ENCODE results near the gene WDR7.

The WDR7 gene

DNA sequence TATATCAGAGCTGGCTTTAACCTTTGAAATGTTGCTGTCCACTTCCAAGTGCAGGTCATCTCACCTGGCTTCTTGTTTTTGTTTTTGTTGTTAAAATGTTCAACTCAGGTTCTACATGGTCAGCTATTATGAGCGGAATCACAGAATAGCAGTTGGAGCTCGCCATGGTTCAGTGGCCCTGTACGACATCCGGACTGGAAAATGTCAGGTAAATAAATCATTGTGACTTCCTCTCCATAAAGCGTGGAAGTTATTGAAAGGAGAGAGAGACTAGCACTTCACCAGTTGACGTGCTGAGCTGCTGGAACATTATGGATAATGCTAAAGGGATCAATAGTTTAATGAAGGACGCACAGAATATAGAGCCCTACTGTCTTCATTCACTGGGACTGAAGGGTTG lies 311.2 kb downstream of the WDR7 start:
- DNase-seq (ENCODE audit: low read depth) = no peak
- H3K4me3 ChIP-seq (ENCODE audit: low read depth, low read length) = no peak overlapping the region

- no peak overlapping the region for H3K4me3 ChIP-seq (ENCODE audit: low read depth, low read length)
- DNase-seq (ENCODE audit: low read depth) = no peak
Observed at GRCh38 chr18:56967035-56967434, 315.9 kb downstream of the WDR7 start.

GRCh38 chr18:56973487-56973886 lies 322.3 kb downstream of the WDR7 start:
- no peak for DNase-seq (ENCODE audit: low read depth)
- H3K4me3 ChIP-seq (ENCODE audit: low read depth, low read length) = no peak overlapping the region

GRCh38 chr18:56974141-56974540 lies 323.0 kb downstream of the WDR7 start:
- no peak for DNase-seq (ENCODE audit: low read depth)
- no peak overlapping the region for H3K4me3 ChIP-seq (ENCODE audit: low read depth, low read length)

DNA sequence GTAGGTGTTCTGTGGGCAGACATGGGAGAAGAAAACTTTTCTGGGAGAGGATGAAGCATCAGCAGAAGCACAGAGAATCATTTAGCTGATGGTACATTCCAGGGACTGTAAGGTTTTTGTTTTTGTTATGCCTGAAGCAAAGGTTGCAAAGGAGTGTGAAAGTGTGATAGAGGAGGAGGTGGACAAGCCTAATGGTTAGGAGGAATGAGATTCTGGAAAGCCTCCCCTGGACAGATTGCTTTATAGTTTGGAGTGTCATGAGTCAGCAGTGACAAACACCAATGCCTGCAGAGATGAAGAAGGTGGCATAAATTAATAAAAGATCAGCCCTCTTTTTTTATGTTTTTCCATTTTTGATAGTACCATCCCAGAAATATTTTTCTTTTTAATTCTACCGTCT lies 324.1 kb downstream of the WDR7 start:
- no peak for DNase-seq (ENCODE audit: low read depth)
- H3K4me3 ChIP-seq (ENCODE audit: low read depth, low read length) = no peak overlapping the region

- DNase-seq (ENCODE audit: low read depth) = no peak
- H3K4me3 ChIP-seq (ENCODE audit: low read depth, low read length) = no peak overlapping the region
Observed at GRCh38 chr18:56977309-56977708, 326.1 kb downstream of the WDR7 start.

- no peak for DNase-seq (ENCODE audit: low read depth)
- no peak overlapping the region for H3K4me3 ChIP-seq (ENCODE audit: low read depth, low read length)
Observed at GRCh38 chr18:56977771-56978170, 326.6 kb downstream of the WDR7 start.

DNA sequence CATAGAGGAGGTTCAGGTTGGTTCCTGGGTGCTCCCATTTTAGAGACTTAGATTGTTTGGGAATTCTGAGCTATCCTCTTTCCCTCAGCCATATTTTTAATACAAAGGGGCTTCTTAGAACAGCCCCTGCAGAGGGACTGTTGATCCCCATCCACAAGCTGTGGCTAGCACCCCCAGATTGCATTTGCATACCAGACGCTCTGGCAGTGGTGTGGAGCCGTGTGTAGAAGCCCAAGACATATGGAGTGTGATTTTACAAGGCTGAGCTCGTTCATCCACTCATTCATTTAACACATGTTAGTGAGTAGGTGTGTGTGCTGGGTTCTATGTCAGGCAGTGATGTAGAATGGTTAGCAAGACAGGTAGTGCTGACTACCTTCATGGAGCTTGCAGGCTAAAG lies 329.0 kb downstream of the WDR7 start:
- no peak for DNase-seq (ENCODE audit: low read depth)

GRCh38 chr18:56982766-56983165 lies 331.6 kb downstream of the WDR7 start:
- no peak overlapping the region for H3K4me3 ChIP-seq (ENCODE audit: low read depth, low read length)
- no peak for DNase-seq (ENCODE audit: low read depth)

More for the DNA sequence above, 329.0 kb downstream of the WDR7 start:
- no peak overlapping the region for H3K4me3 ChIP-seq (ENCODE audit: low read depth, low read length)

- no peak for DNase-seq (ENCODE audit: low read depth)
- no peak overlapping the region for H3K4me3 ChIP-seq (ENCODE audit: low read depth, low read length)
Observed at GRCh38 chr18:56983275-56983992, 332.3 kb downstream of the WDR7 start.

DNA sequence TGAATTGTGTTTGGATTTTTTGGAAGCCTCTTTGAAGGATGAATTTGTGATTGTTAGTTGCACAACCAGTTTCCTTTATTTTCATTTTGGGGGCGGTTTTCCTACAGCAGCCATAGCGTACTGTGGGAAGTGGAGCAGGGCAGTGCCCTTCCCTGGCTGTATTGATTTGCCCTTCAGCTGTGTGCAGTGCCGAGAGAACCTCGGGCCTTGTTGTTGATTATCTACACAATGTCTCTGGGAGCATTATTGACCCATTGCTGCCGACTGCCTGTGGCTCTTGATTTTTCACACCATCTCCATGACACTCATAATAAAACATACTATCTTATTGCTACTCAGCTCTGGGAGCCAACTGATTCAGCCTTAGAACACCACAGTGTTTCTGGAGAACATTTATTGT lies 333.6 kb downstream of the WDR7 start:
- DNase-seq (ENCODE audit: low read depth) = no peak
- H3K4me3 ChIP-seq (ENCODE audit: low read depth, low read length) = no peak overlapping the region

GRCh38 chr18:56986829-56987228 lies 335.7 kb downstream of the WDR7 start:
- no peak for DNase-seq (ENCODE audit: low read depth)
- no peak overlapping the region for H3K4me3 ChIP-seq (ENCODE audit: low read depth, low read length)

GRCh38 chr18:56987236-56987635 lies 336.1 kb downstream of the WDR7 start:
- no peak overlapping the region for H3K4me3 ChIP-seq (ENCODE audit: low read depth, low read length)
- DNase-seq (ENCODE audit: low read depth) = no peak

DNA sequence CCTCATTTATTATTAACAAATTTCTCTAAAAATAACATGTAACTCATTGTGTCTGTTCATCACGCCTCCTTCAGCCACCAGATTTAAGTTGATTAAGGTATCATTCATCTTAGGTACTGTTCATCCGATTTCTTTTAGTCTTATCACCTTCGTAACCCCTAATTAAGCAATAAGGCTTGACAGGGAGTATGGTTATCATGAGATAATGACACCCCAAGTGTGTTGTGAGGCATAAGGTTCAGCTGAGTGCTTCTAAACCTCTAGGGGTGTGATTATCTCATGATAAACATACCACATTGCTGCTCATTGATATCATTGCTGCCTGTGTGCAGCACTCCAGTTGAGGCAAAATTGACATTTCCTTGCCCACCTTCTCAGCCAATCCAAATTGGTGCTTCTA lies 336.9 kb downstream of the WDR7 start:
- no peak overlapping the region for H3K4me3 ChIP-seq (ENCODE audit: low read depth, low read length)
- no peak for DNase-seq (ENCODE audit: low read depth)

DNA sequence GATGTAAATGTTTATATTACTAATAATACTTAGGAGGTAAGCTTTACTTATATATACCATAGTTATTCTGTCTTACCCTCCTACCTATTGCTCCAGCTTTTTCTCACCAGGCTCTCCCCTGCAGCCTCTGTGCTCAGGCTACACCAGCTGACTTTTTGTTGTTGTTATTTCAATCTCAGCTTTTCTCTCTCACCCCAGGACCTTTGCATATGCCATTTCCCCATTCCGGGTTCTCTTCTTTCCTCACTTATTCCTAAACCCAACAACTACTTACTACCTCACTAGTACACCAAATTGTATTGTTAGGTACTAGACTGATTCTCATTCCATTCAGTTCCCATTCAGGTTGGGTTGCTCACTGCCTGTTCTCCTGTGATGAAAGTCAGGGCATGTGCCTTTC lies 339.5 kb downstream of the WDR7 start:
- no peak for DNase-seq (ENCODE audit: low read depth)
- no peak overlapping the region for H3K4me3 ChIP-seq (ENCODE audit: low read depth, low read length)

GRCh38 chr18:56992777-56993176 lies 341.6 kb downstream of the WDR7 start:
- DNase-seq (ENCODE audit: low read depth) = no peak
- no peak overlapping the region for H3K4me3 ChIP-seq (ENCODE audit: low read depth, low read length)

- no peak overlapping the region for H3K4me3 ChIP-seq (ENCODE audit: low read depth, low read length)
- no peak for DNase-seq (ENCODE audit: low read depth)
Observed at GRCh38 chr18:56995579-56996188, 344.5 kb downstream of the WDR7 start.

GRCh38 chr18:56997200-56997599 lies 346.0 kb downstream of the WDR7 start:
- H3K4me3 ChIP-seq (ENCODE audit: low read depth, low read length) = no peak overlapping the region
- DNase-seq (ENCODE audit: low read depth) = no peak

DNA sequence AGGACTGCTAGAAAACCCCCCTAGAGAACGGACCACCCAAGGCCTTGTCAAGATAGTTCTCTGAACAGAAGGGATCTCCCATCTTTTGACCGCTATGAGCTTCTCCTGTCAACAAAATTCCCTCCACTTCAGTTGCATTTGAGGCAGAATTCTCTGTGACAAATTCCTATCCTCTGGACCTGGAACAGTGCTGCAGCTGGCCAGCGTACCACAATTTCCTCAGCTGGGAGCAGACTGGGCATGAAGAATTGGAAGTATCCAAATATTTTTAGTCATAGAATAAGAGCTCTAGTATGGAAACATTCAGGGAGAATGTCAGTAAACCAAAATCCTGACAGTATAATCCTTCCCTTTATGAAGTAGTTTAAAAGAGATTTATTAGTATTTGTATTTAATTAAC lies 348.7 kb downstream of the WDR7 start:
- DNase-seq (ENCODE audit: low read depth) = no peak
- no peak overlapping the region for H3K4me3 ChIP-seq (ENCODE audit: low read depth, low read length)

DNA sequence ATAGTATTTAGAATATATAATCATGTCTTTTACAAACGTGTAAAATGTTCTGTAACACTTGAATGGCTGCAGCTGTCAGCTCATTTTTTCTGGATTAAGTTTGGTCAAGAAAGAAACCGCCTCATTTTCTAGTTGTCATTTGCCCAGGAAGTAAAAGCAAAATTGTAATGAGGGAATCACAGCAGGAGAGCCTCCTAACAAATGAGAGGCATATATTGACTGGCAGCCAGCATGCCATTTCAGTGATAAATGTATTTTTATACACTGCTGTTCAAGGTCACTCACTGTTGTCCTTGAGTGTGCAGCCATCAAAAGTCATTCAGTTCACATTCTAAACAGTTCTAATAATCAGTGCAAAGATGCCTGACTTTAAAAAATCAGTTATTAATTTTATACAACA lies 351.5 kb downstream of the WDR7 start:
- no peak for DNase-seq (ENCODE audit: low read depth)
- H3K4me3 ChIP-seq (ENCODE audit: low read depth, low read length) = no peak overlapping the region

DNA sequence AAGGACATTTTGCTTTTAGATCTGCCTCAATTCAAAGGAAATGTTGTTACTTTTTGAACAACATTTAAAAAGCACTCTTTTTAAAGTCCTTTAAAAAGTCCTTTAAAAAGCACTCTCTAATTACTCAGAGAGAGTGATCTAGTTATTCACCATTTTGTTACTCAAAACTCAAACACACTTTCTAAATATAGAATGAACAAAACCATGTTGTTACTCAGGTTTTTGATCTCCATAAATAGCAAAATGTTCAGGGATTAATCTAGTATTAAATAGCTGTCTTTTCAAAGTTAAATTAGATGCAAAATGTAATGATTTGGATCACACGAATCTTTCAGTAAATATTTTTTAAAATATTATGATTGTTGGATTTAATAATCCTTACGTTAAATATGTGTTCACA lies 352.2 kb downstream of the WDR7 start:
- no peak for DNase-seq (ENCODE audit: low read depth)
- H3K4me3 ChIP-seq (ENCODE audit: low read depth, low read length) = no peak overlapping the region

Data from skeletal muscle cell (primary cell).